ENCODE data around the gene EHHADH. TPM values are rescaled to one million over a fixed set of nuclear protein-coding genes. Genes with fewer than 3 reads are reported as not detected.

Gene EHHADH
- total and polyA plus RNA-seq, 9 of the 15 experiments (the other 6 are each of a cell fraction or from before 2014, with no cell fraction given): 3.6 to 6.4 (median 5.4) TPM

DNA sequence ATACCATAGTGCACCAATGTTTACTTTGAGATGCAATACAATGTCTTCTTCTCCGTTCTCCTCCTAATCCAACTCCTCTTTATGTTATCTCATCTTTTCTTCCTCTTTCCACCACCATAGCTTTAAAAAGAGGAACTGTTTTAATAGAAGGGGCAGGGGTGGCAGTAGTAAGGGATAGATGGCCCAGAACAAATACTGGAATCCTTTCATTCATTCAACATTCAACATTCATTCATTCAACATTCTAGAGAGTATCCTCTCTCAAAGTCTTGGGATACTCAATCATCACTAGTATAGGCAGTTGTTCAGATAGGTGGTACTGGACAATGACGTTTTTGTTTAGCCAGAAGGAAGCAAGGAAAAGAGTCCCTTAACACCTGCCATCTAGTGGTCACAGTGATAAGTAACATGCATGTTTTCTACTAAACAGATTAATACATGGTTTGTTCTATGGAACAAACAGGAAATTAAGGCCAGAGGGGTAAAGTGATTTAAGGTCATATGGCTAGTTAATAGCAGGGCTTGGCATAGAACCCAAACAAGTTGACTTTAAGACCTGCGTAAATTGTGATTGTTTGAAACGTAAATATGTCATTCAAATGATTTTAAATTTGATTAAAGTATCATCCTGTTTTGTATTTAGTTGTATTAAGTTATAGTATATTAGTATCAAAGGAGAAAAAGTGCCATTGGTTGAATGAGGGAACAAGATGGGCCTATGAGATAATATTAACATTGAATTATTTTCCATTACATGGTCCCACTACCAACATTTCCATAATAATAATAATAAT lies 26.9 kb upstream of the EHHADH start (continued):
- TF ChIP-seq PKNOX1 (IDR thresholded peaks at IDR 0.05): no peak
- TF ChIP-seq SUPT5H (IDR thresholded peaks at IDR 0.05): no peak
- peak; percentile 45 for TF ChIP-seq E2F8 (IDR thresholded peaks at IDR 0.05; ENCODE audit: low read depth, partially characterized antibody)
- TF ChIP-seq, protein P1, sequence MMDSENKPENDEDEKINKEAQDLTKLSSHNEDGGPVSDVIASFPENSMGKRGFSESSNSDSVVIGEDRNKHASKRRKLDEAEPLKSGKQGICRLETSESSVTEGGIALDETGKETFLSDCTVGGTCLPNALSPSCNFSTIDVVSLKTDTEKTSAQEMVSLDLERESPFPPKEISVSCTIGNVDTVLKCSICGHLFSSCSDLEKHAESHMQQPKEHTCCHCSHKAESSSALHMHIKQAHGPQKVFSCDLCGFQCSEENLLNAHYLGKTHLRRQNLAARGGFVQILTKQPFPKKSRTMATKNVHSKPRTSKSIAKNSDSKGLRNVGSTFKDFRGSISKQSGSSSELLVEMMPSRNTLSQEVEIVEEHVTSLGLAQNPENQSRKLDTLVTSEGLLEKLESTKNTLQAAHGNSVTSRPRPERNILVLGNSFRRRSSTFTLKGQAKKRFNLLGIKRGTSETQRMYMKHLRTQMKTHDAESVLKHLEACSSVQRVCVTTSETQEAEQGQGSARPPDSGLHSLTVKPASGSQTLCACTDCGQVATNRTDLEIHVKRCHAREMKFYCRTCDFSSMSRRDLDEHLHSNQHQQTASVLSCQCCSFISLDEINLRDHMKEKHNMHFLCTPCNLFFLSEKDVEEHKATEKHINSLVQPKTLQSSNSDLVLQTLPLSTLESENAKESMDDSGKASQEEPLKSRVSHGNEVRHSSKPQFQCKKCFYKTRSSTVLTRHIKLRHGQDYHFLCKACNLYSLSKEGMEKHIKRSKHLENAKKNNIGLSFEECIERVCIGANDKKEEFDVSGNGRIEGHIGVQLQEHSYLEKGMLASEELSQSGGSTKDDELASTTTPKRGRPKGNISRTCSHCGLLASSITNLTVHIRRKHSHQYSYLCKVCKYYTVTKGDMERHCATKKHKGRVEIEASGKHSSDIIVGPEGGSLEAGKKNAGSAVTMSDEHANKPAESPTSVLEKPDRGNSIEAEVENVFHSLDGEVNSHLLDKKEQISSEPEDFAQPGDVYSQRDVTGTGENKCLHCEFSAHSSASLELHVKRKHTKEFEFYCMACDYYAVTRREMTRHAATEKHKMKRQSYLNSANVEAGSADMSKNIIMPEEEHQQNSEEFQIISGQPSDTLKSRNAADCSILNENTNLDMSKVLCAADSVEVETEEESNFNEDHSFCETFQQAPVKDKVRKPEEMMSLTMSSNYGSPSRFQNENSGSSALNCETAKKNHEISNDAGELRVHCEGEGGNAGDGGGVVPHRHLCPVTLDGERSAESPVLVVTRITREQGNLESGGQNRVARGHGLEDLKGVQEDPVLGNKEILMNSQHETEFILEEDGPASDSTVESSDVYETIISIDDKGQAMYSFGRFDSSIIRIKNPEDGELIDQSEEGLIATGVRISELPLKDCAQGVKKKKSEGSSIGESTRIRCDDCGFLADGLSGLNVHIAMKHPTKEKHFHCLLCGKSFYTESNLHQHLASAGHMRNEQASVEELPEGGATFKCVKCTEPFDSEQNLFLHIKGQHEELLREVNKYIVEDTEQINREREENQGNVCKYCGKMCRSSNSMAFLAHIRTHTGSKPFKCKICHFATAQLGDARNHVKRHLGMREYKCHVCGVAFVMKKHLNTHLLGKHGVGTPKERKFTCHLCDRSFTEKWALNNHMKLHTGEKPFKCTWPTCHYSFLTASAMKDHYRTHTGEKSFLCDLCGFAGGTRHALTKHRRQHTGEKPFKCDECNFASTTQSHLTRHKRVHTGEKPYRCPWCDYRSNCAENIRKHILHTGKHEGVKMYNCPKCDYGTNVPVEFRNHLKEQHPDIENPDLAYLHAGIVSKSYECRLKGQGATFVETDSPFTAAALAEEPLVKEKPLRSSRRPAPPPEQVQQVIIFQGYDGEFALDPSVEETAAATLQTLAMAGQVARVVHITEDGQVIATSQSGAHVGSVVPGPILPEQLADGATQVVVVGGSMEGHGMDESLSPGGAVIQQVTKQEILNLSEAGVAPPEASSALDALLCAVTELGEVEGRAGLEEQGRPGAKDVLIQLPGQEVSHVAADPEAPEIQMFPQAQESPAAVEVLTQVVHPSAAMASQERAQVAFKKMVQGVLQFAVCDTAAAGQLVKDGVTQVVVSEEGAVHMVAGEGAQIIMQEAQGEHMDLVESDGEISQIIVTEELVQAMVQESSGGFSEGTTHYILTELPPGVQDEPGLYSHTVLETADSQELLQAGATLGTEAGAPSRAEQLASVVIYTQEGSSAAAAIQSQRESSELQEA (IDR thresholded peaks at IDR 0.05; ENCODE audit: low read depth): no peak
- TF ChIP-seq PCBP2 (IDR thresholded peaks at IDR 0.05; ENCODE audit: low read depth, low read length, poor library complexity, severe bottlenecking): no peak
- TF ChIP-seq, protein P2, sequence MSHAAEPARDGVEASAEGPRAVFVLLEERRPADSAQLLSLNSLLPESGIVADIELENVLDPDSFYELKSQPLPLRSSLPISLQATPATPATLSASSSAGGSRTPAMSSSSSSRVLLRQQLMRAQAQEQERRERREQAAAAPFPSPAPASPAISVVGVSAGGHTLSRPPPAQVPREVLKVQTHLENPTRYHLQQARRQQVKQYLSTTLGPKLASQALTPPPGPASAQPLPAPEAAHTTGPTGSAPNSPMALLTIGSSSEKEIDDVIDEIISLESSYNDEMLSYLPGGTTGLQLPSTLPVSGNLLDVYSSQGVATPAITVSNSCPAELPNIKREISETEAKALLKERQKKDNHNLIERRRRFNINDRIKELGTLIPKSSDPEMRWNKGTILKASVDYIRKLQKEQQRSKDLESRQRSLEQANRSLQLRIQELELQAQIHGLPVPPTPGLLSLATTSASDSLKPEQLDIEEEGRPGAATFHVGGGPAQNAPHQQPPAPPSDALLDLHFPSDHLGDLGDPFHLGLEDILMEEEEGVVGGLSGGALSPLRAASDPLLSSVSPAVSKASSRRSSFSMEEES (CRISPR knock-in tag; IDR thresholded peaks at IDR 0.05): no peak
- TF ChIP-seq NFXL1 (CRISPR knock-in tag; IDR thresholded peaks at IDR 0.05): no peak
- TF ChIP-seq ZNF311 (CRISPR knock-in tag; IDR thresholded peaks at IDR 0.05): no peak
- TF ChIP-seq IRF9 (tag; IDR thresholded peaks at IDR 0.05): no peak
- no peak for TF ChIP-seq ZBTB34 (CRISPR knock-in tag; IDR thresholded peaks at IDR 0.05)

Measured in K562 (cell line).